ACC112 (cell line): Measurements from ENCODE around the gene OLFML2B.
A peak's percentile ranks its signal among the peaks of the same experiment; 100 is the strongest.

Experiments
- H2AFZ ChIP-seq: fragments of 200-600 bp; sonication (generic); one replicate; pipeline ENCODE4 v1.6.0; 2017; ENCODE audit warnings: antibody characterized with exemption, low read length; ENCODE audit not compliant: unreplicated experiment
- H3K27ac ChIP-seq: fragments of 200-600 bp; sonication (generic); 2 replicates; pipeline ENCODE4 v1.5.1; 2014; ENCODE audit warnings: low read depth, mild to moderate bottlenecking, antibody characterized with exemption, low read length, moderate library complexity
- H3K27me3 ChIP-seq: fragments of 200-600 bp; sonication (generic); 2 replicates; pipeline ENCODE4 v1.6.1; 2014; ENCODE audit warnings: mild to moderate bottlenecking, antibody characterized with exemption, low read length, moderate library complexity, mixed read lengths; ENCODE audit not compliant: insufficient read depth
- H3K36me3 ChIP-seq: fragments of 200-600 bp; sonication (generic); 2 replicates; pipeline ENCODE4 v1.6.1; 2016; ENCODE audit warnings: mild to moderate bottlenecking, antibody characterized with exemption, low read length, moderate library complexity, mixed read lengths; ENCODE audit not compliant: insufficient read depth
- H3K4me1 ChIP-seq: fragments of 200-600 bp; sonication (generic); one replicate; pipeline ENCODE4 v1.6.1; 2016; ENCODE audit warnings: low read length, mixed read lengths; ENCODE audit not compliant: insufficient read depth, unreplicated experiment, control insufficient read depth
- H3K4me3 ChIP-seq: fragments of 200-600 bp; sonication (generic); 2 replicates; pipeline ENCODE4 v1.5.1; 2014; ENCODE audit warnings: mild to moderate bottlenecking, low read depth, low read length
- H3K79me2 ChIP-seq: fragments of 200-600 bp; sonication (generic); one replicate; pipeline ENCODE4 v1.6.0; 2016; ENCODE audit warnings: low read length; ENCODE audit not compliant: control insufficient read depth, unreplicated experiment, insufficient read depth

The OLFML2B gene

GRCh38 chr1:161962091-161962887 is 61.4 kb downstream of the OLFML2B start:
- H3K27ac ChIP-seq, result peak overlapping the region; percentile 97
- H3K36me3 ChIP-seq, result no peaks in the 10 kb centered on the region
- peaks cover 22% of the 10 kb centered on the region for H3K4me1 ChIP-seq
- H3K4me3 ChIP-seq, result peak overlapping the region; percentile 73
- no peaks in the 10 kb centered on the region for H3K79me2 ChIP-seq
- no peaks in the 10 kb centered on the region for H3K27me3 ChIP-seq
- H2AFZ ChIP-seq, result peak overlapping the region; percentile 32

GRCh38 chr1:161958425-161958824 is 65.2 kb downstream of the OLFML2B start:
- Histone ChIP-seq H3K79me2 (no peaks in the 10 kb centered on the region), H3K27ac (no peak overlapping the region), H3K4me3 (no peak overlapping the region), H3K4me1 (peaks cover 25% of the 10 kb centered on the region), H2AFZ (no peak overlapping the region), H3K36me3 (no peaks in the 10 kb centered on the region), H3K27me3 (no peaks in the 10 kb centered on the region)

- peaks cover 18% of the 10 kb centered on the region for H3K4me1 ChIP-seq
- no peak overlapping the region for H3K27ac ChIP-seq
- no peak overlapping the region for H3K4me3 ChIP-seq
These were observed 66.7 kb downstream of the OLFML2B start for GRCh38 chr1:161956930-161957329.

GRCh38 chr1:161956097-161956496 is 67.6 kb downstream of the OLFML2B start:
- Histone ChIP-seq H2AFZ (no peak overlapping the region), H3K4me1 (peaks cover 9% of the 10 kb centered on the region), H3K36me3 (no peaks in the 10 kb centered on the region), H3K79me2 (no peaks in the 10 kb centered on the region), H3K27me3 (no peaks in the 10 kb centered on the region), H3K27ac (no peak overlapping the region), H3K4me3 (no peak overlapping the region)

More at GRCh38 chr1:161956930-161957329, 66.7 kb downstream of the OLFML2B start:
- no peaks in the 10 kb centered on the region for H3K79me2 ChIP-seq
- no peaks in the 10 kb centered on the region for H3K27me3 ChIP-seq
- no peaks in the 10 kb centered on the region for H3K36me3 ChIP-seq
- no peak overlapping the region for H2AFZ ChIP-seq

GRCh38 chr1:161955606-161956005 is 68.1 kb downstream of the OLFML2B start:
- H3K4me1 ChIP-seq, result peaks cover 7% of the 10 kb centered on the region
- H3K27ac ChIP-seq, result no peak overlapping the region
- no peaks in the 10 kb centered on the region for H3K36me3 ChIP-seq
- no peak overlapping the region for H3K4me3 ChIP-seq
- H2AFZ ChIP-seq, result no peak overlapping the region
- H3K27me3 ChIP-seq, result no peaks in the 10 kb centered on the region
- H3K79me2 ChIP-seq, result no peaks in the 10 kb centered on the region

- H3K27ac ChIP-seq, result no peak overlapping the region
- H2AFZ ChIP-seq, result no peak overlapping the region
These were observed 69.2 kb downstream of the OLFML2B start for GRCh38 chr1:161954466-161954865.

GRCh38 chr1:161954050-161954449 is 69.6 kb downstream of the OLFML2B start:
- Histone ChIP-seq H3K27me3 (no peaks in the 10 kb centered on the region), H3K4me1 (peaks cover 7% of the 10 kb centered on the region), H3K36me3 (no peaks in the 10 kb centered on the region), H3K4me3 (no peak overlapping the region), H3K79me2 (no peaks in the 10 kb centered on the region), H3K27ac (no peak overlapping the region), H2AFZ (no peak overlapping the region)

More at GRCh38 chr1:161954466-161954865, 69.2 kb downstream of the OLFML2B start:
- Histone ChIP-seq H3K4me3 (no peak overlapping the region), H3K4me1 (peaks cover 7% of the 10 kb centered on the region), H3K27me3 (no peaks in the 10 kb centered on the region), H3K36me3 (no peaks in the 10 kb centered on the region), H3K79me2 (no peaks in the 10 kb centered on the region)

GRCh38 chr1:161953256-161953920 is 70.3 kb downstream of the OLFML2B start:
- Histone ChIP-seq H3K79me2 (no peaks in the 10 kb centered on the region), H2AFZ (no peak overlapping the region), H3K4me1 (peaks cover 7% of the 10 kb centered on the region), H3K27me3 (no peaks in the 10 kb centered on the region), H3K36me3 (no peaks in the 10 kb centered on the region), H3K27ac (no peak overlapping the region), H3K4me3 (no peak overlapping the region)

- H3K27me3 ChIP-seq, result no peaks in the 10 kb centered on the region
- no peak overlapping the region for H3K27ac ChIP-seq
- peaks cover 7% of the 10 kb centered on the region for H3K4me1 ChIP-seq
- H3K4me3 ChIP-seq, result no peak overlapping the region
- H2AFZ ChIP-seq, result no peak overlapping the region
- no peaks in the 10 kb centered on the region for H3K36me3 ChIP-seq
- H3K79me2 ChIP-seq, result no peaks in the 10 kb centered on the region
These were observed 71.0 kb downstream of the OLFML2B start for GRCh38 chr1:161952607-161953172.

GRCh38 chr1:161951646-161952045 is 72.0 kb downstream of the OLFML2B start:
- Histone ChIP-seq H3K27me3 (no peaks in the 10 kb centered on the region), H3K79me2 (no peaks in the 10 kb centered on the region), H2AFZ (no peak overlapping the region), H3K27ac (no peak overlapping the region), H3K4me3 (no peak overlapping the region), H3K36me3 (no peaks in the 10 kb centered on the region), H3K4me1 (peaks cover 7% of the 10 kb centered on the region)
